Measurements from ENCODE around the gene NSRP1.
A peak's percentile ranks its signal among the peaks of the same experiment; 100 is the strongest.
"Not testable (repeated sequence)": the region's sequence is repeated elsewhere in the genome, so short reads cannot be mapped to it uniquely, and the experiment has no call there.

NSRP1 gene

DNA sequence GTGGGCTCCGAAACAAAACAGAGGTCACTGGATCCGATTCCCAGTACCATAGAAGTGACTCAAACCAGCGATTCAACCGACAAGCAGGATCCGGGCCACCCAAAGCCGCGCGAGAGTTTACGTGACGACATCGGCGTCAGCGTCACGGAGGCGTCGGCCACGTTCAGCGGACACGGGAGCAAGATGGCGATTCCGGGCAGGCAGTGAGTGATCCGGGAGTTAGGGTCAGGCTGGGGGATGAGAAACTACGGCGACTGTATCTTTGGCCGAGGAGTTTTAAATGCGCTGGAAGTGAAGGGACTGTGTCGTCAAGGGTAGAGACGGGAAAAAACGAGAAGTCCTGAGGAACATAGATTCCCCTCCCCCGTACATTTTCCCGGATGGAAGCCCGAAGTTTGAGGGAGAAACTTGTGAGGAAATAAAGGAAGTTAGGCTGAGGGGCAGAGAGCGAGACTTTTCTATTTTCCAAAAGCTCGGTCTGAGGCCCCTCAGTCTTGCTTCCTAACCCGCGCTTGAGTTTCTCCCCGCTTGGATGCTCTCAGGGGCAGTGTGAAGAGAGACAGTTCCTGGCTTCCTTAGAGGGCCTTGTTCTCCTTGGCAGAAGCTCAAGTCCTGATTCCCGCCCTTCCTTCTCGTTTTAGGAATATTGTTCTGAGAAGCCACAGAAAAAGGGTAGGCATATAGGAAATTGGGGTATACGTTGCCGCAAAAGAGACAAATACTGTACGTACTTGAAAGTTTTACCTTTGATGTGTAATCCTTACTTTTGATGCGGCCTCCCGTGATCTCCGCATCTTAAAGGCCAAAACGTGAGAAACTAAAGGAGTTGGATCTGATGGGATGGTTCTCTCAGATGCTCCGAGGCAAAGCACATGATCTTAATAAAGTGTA lies at the start of gene NSRP1:
Gene NSRP1, plus strand, starts transcription at position 156 of the 891 bp plus-strand sequence. Its CDS starts 28 bp downstream, at position 184.
- Mint-ChIP-seq H3K27me3 (no peaks in the 10 kb centered on the region), H3K4me3 (peak within 1 kb of the TSS; percentile 94), H3K27ac (ENCODE audit: low read depth) (peak within 1 kb of the TSS; percentile 99), H3K9me3 (no peaks in the 10 kb centered on the region), H3K4me1 (peaks cover 48% of the 10 kb centered on the region), H3K36me3 (ENCODE audit: insufficient read depth) (peaks cover 36% of the 10 kb centered on the region)
- ATAC-seq (replicated peaks; ENCODE audit: extremely low read depth, poor library complexity, severe bottlenecking) (peak; percentile 98), DNase-seq (ENCODE audit: low spot score in 2 of 2) (peak; percentile 78 to 88)

- Mint-ChIP-seq H3K27ac (ENCODE audit: low read depth) (no peak overlapping the region), H3K27me3 (peaks cover 62% of the 10 kb centered on the region), H3K4me1 (no peaks in the 10 kb centered on the region), H3K9me3 (peaks cover 22% of the 10 kb centered on the region), H3K36me3 (ENCODE audit: insufficient read depth) (no peaks in the 10 kb centered on the region), H3K4me3 (no peak overlapping the region)
- ATAC-seq (replicated peaks; ENCODE audit: extremely low read depth, poor library complexity, severe bottlenecking) (no peak), DNase-seq (ENCODE audit: low spot score in 2 of 2) (no peak)
Observed at GRCh38 chr17:30068465-30068864, 48.2 kb upstream of the NSRP1 start.

DNA sequence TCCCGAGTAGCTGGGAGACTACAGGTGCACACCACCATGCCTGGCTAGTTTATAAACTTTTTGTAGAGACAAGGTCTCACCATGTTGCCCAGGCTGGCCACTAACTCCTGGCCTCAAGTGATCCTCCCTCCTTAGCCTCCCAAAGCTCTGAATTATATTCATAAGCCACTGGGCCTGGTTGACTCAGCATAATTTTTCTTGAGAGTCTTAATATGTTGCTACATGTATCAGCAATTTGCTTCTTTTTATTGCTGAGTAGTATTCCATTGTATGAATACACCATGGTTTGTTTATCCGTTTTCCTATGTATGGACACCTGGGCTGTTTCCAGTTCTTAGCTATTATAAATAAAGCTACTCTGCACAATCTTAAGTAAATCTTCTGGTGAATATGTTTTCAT lies 42.4 kb upstream of the NSRP1 start:
- Mint-ChIP-seq H3K36me3 (ENCODE audit: insufficient read depth) (no peaks in the 10 kb centered on the region), H3K4me1 (no peaks in the 10 kb centered on the region), H3K27me3 (peaks cover 39% of the 10 kb centered on the region), H3K27ac (ENCODE audit: low read depth) (no peak overlapping the region), H3K4me3 (no peak overlapping the region), H3K9me3 (no peaks in the 10 kb centered on the region)
- DNase-seq (ENCODE audit: low spot score in 2 of 2): no peak
- no peak for ATAC-seq (replicated peaks; ENCODE audit: extremely low read depth, poor library complexity, severe bottlenecking)

DNA sequence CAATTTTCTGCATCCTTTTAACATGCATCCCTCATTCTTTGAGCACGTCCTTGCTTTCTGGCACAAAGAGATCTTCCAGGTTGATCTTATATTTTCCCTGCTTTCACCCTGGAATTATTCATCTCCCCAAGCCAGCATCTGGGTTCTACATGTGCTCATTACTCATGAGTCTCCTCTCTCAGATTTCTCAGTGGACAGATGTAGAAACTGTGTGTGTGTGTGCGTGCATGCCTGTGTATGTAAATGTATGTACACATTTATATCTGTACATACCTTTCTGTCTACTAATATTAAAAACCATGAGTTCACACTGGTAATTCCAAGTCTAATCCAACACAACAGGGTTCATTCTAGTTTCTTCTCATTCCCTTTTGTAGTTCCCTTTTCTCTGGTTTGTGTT lies 41.9 kb upstream of the NSRP1 start:
- H3K4me1 Mint-ChIP-seq: no peaks in the 10 kb centered on the region
- H3K36me3 Mint-ChIP-seq (ENCODE audit: insufficient read depth): no peaks in the 10 kb centered on the region
- ATAC-seq (replicated peaks; ENCODE audit: extremely low read depth, poor library complexity, severe bottlenecking): no peak
- H3K27ac Mint-ChIP-seq (ENCODE audit: low read depth): no peak overlapping the region
- no peaks in the 10 kb centered on the region for H3K9me3 Mint-ChIP-seq
- no peak overlapping the region for H3K4me3 Mint-ChIP-seq
- H3K27me3 Mint-ChIP-seq: peaks cover 35% of the 10 kb centered on the region
- no peak for DNase-seq (ENCODE audit: low spot score in 2 of 2)

- H3K4me1 Mint-ChIP-seq: no peaks in the 10 kb centered on the region
- no peak overlapping the region for H3K4me3 Mint-ChIP-seq
- no peaks in the 10 kb centered on the region for H3K36me3 Mint-ChIP-seq (ENCODE audit: insufficient read depth)
- H3K9me3 Mint-ChIP-seq: no peaks in the 10 kb centered on the region
- H3K27me3 Mint-ChIP-seq: peaks cover 53% of the 10 kb centered on the region
- DNase-seq (ENCODE audit: low spot score in 2 of 2) (no peak), ATAC-seq (replicated peaks; ENCODE audit: extremely low read depth, poor library complexity, severe bottlenecking) (no peak)
- H3K27ac Mint-ChIP-seq (ENCODE audit: low read depth): no peak overlapping the region
Observed at GRCh38 chr17:30082773-30083172, 33.8 kb upstream of the NSRP1 start.

- no peaks in the 10 kb centered on the region for H3K9me3 Mint-ChIP-seq
- peaks cover 60% of the 10 kb centered on the region for H3K27me3 Mint-ChIP-seq
- DNase-seq (ENCODE audit: low spot score in 2 of 2) (no peak), ATAC-seq (replicated peaks; ENCODE audit: extremely low read depth, poor library complexity, severe bottlenecking) (no peak)
- no peaks in the 10 kb centered on the region for H3K4me1 Mint-ChIP-seq
- H3K4me3 Mint-ChIP-seq: no peak overlapping the region
- no peak overlapping the region for H3K27ac Mint-ChIP-seq (ENCODE audit: low read depth)
- H3K36me3 Mint-ChIP-seq (ENCODE audit: insufficient read depth): no peaks in the 10 kb centered on the region
Observed at GRCh38 chr17:30084788-30085187, 31.8 kb upstream of the NSRP1 start.

- DNase-seq (ENCODE audit: low spot score in 2 of 2) (no peak), ATAC-seq (replicated peaks; ENCODE audit: extremely low read depth, poor library complexity, severe bottlenecking) (no peak)
- H3K4me3 Mint-ChIP-seq: no peak overlapping the region
- H3K36me3 Mint-ChIP-seq (ENCODE audit: insufficient read depth): no peaks in the 10 kb centered on the region
- H3K27ac Mint-ChIP-seq (ENCODE audit: low read depth): no peak overlapping the region
- no peaks in the 10 kb centered on the region for H3K4me1 Mint-ChIP-seq
- H3K27me3 Mint-ChIP-seq: peaks cover 70% of the 10 kb centered on the region
- no peaks in the 10 kb centered on the region for H3K9me3 Mint-ChIP-seq
Observed at GRCh38 chr17:30086896-30087295, 29.7 kb upstream of the NSRP1 start.

GRCh38 chr17:30087431-30087830 lies 29.2 kb upstream of the NSRP1 start:
- peaks cover 70% of the 10 kb centered on the region for H3K27me3 Mint-ChIP-seq
- not testable (repeated sequence) for H3K36me3 Mint-ChIP-seq (ENCODE audit: insufficient read depth); H3K4me3 Mint-ChIP-seq; ATAC-seq (replicated peaks; ENCODE audit: extremely low read depth, poor library complexity, severe bottlenecking); H3K9me3 Mint-ChIP-seq; H3K4me1 Mint-ChIP-seq; H3K27ac Mint-ChIP-seq (ENCODE audit: low read depth); DNase-seq (ENCODE audit: low spot score in 2 of 2)

DNA sequence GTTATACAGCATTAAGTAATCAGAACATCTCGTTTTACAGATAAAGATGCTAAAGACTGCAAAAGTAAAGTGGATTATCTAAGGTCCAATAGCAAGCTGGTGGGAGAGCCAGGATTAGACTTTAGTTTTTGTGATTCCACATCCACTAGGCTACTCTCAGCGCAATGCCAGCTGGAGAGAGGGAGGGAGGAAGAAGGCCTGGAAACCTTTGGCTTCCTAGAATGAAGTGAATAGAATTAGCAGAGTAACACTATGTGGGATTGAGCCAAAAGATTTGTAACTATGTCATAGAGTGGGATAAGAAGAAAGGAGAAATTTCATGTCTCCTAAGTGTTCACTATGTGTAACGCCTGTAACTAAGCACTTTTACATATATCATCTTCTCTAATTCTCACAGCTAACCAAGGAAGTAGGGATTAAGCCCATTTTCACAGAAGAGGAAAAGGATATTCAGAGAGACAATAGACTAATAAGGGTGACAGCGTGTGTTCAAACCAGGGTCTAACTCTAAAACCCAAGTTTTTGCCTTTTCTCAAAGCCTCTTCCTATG lies 25.4 kb upstream of the NSRP1 start:
- H3K27ac Mint-ChIP-seq (ENCODE audit: low read depth): no peak overlapping the region
- H3K9me3 Mint-ChIP-seq: no peaks in the 10 kb centered on the region
- ATAC-seq (replicated peaks; ENCODE audit: extremely low read depth, poor library complexity, severe bottlenecking): no peak
- no peak overlapping the region for H3K4me3 Mint-ChIP-seq
- H3K4me1 Mint-ChIP-seq: peaks cover 8% of the 10 kb centered on the region
- H3K36me3 Mint-ChIP-seq (ENCODE audit: insufficient read depth): peaks cover 3% of the 10 kb centered on the region
- DNase-seq (ENCODE audit: low spot score in 2 of 2): no peak
- peaks cover 68% of the 10 kb centered on the region for H3K27me3 Mint-ChIP-seq

DNA sequence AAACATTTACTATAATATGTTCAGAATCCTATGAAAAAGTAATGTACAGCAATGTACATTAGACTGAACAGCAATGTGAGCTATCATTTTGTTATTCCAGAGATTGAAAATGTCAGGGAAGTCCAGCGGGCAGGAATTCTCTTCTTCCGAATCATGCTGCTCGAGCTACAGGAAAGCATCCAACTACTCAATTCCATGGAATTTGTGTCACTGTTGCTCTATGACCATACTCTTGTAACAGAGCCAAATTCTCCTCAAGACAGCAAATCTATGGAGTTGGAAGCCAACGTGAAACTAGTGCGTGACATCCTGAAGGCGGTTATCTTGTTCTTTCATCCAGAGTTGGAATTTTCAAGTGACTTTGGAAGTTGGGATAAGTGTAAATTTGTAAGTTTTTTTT lies 24.8 kb upstream of the NSRP1 start:
- ATAC-seq (replicated peaks; ENCODE audit: extremely low read depth, poor library complexity, severe bottlenecking) (no peak), DNase-seq (ENCODE audit: low spot score in 2 of 2) (no peak)
- Mint-ChIP-seq H3K9me3 (no peaks in the 10 kb centered on the region), H3K4me1 (peaks cover 8% of the 10 kb centered on the region), H3K4me3 (no peak overlapping the region), H3K36me3 (ENCODE audit: insufficient read depth) (peaks cover 3% of the 10 kb centered on the region), H3K27ac (ENCODE audit: low read depth) (no peak overlapping the region), H3K27me3 (peaks cover 62% of the 10 kb centered on the region)

- no peak overlapping the region for H3K4me3 Mint-ChIP-seq
- H3K9me3 Mint-ChIP-seq: no peaks in the 10 kb centered on the region
- peaks cover 51% of the 10 kb centered on the region for H3K27me3 Mint-ChIP-seq
- peaks cover 8% of the 10 kb centered on the region for H3K4me1 Mint-ChIP-seq
- ATAC-seq (replicated peaks; ENCODE audit: extremely low read depth, poor library complexity, severe bottlenecking) (no peak), DNase-seq (ENCODE audit: low spot score in 2 of 2) (no peak)
- H3K27ac Mint-ChIP-seq (ENCODE audit: low read depth): no peak overlapping the region
- peaks cover 3% of the 10 kb centered on the region for H3K36me3 Mint-ChIP-seq (ENCODE audit: insufficient read depth)
Observed at GRCh38 chr17:30092886-30093285, 23.7 kb upstream of the NSRP1 start.

DNA sequence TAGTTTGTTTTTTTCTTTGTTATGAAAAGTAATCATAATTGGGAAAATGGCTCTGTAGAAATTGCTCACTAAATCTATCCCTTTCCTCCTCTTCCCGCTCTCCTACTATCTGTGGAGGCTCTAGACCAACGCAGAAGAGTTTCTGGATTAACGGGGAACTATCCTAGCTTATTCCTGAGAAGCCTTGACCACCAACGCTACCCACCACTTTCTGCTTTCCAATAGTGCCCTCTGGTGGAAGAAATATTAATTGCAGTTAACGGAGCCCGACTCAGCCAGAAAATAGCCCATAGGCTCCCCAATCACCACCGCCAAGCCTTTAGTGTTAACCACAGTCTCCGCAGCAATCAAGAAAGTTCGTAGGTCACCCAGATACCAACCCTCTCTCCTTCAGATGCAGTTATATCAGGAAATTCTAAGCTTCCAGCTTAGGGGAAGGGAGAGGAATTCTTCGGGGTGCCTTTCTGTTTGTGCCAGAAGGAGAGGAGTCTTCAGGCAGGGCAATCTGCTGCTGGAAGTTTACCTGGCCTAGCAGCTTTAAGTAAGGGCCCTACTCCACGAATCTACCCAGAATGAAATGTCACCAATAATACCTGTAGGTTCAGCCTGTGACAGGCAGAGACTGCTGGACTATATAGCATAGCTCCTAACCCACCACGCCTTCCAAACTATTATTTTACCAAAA lies 23.0 kb upstream of the NSRP1 start:
- peaks cover 3% of the 10 kb centered on the region for H3K36me3 Mint-ChIP-seq (ENCODE audit: insufficient read depth)
- no peak overlapping the region for H3K4me3 Mint-ChIP-seq
- H3K27me3 Mint-ChIP-seq: peaks cover 55% of the 10 kb centered on the region
- peaks cover 8% of the 10 kb centered on the region for H3K4me1 Mint-ChIP-seq
- no peaks in the 10 kb centered on the region for H3K9me3 Mint-ChIP-seq
- peak in 1 of 2 donors; percentile 30 for DNase-seq (ENCODE audit: low spot score in 2 of 2)
- no peak overlapping the region for H3K27ac Mint-ChIP-seq (ENCODE audit: low read depth)
- ATAC-seq (replicated peaks; ENCODE audit: extremely low read depth, poor library complexity, severe bottlenecking): no peak

Measured in central memory CD8-positive, alpha-beta T cell (primary cell).